Mesothelial cell of epicardium (in vitro differentiated cells): ENCODE measurements around the gene POPDC3. TPM values are rescaled to one million over a fixed set of nuclear protein-coding genes. Genes with fewer than 3 reads are reported as not detected.
A peak's percentile ranks its signal among the peaks of the same experiment; 100 is the strongest.

ENCODE experiments used
- DNase-seq, 2 experiments: peaks; one replicate each; pipeline ENCODE4 v3.0.0; 2021; ENCODE audit warnings: low spot score in 2 of 2; ENCODE audit not compliant: unreplicated experiment in 2 of 2
- H3K27ac Mint-ChIP-seq: 2 replicates; pipeline ENCODE4 v1.8.0; 2021; ENCODE audit warnings: mixed read lengths
- H3K27me3 Mint-ChIP-seq: 2 replicates; pipeline ENCODE4 v1.8.0; 2021; ENCODE audit warnings: low read depth, mixed read lengths
- H3K36me3 Mint-ChIP-seq: 2 replicates; pipeline ENCODE4 v1.8.0; 2021; ENCODE audit warnings: mixed read lengths
- H3K4me1 Mint-ChIP-seq: 2 replicates; pipeline ENCODE4 v1.8.0; 2021; ENCODE audit warnings: mixed read lengths
- H3K4me3 Mint-ChIP-seq: 2 replicates; pipeline ENCODE4 v1.8.0; 2021; ENCODE audit warnings: mild to moderate bottlenecking, moderate library complexity, mixed read lengths
- H3K9me3 Mint-ChIP-seq: 2 replicates; pipeline ENCODE4 v1.8.0; 2021; ENCODE audit warnings: mixed read lengths
- total RNA-seq: library from RNA; stranded (reverse); gene quantifications from 3 replicates; pipeline ENCODE4 v1.2.1, GENCODE V29; 2021
- TF ChIP-seq, protein P1 (sequence below): fragments of 200-600 bp; sonication (generic); IDR thresholded peaks from one replicate; pipeline ENCODE4 v1.5.0; 2021; ENCODE audit warnings: antibody characterized with exemption; ENCODE audit not compliant: unreplicated experiment

Gene POPDC3
- total RNA-seq, 1 donor from 2014 or later = 10.4 TPM

DNA sequence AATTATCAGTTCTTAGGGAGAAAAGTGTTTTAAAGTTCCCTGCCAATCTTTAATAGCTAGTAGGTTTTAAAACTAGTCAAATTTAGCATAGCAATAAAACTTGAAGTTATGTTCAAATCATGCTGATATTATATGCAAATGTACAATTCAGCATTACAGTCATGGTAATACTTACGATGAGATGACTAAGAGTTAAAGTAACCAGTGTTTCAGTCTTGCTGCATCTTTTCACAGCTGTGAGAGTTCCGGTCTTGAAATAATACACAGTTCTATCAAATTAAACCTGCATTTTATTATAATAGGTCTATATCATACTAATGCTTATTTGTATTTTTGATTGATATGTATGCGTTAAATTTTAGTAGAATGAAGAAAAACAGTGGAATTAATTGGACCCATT lies 26.1 kb downstream of the POPDC3 start:
- Mint-ChIP-seq H3K4me1 (peaks cover 5% of the 10 kb centered on the region), H3K9me3 (peaks cover 14% of the 10 kb centered on the region), H3K27me3 (no peaks in the 10 kb centered on the region), H3K36me3 (peaks cover 23% of the 10 kb centered on the region), H3K27ac (no peak overlapping the region), H3K4me3 (no peak overlapping the region)
- TF ChIP-seq, protein P1, sequence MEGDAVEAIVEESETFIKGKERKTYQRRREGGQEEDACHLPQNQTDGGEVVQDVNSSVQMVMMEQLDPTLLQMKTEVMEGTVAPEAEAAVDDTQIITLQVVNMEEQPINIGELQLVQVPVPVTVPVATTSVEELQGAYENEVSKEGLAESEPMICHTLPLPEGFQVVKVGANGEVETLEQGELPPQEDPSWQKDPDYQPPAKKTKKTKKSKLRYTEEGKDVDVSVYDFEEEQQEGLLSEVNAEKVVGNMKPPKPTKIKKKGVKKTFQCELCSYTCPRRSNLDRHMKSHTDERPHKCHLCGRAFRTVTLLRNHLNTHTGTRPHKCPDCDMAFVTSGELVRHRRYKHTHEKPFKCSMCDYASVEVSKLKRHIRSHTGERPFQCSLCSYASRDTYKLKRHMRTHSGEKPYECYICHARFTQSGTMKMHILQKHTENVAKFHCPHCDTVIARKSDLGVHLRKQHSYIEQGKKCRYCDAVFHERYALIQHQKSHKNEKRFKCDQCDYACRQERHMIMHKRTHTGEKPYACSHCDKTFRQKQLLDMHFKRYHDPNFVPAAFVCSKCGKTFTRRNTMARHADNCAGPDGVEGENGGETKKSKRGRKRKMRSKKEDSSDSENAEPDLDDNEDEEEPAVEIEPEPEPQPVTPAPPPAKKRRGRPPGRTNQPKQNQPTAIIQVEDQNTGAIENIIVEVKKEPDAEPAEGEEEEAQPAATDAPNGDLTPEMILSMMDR = no peak
- DNase-seq = no peak

DNA sequence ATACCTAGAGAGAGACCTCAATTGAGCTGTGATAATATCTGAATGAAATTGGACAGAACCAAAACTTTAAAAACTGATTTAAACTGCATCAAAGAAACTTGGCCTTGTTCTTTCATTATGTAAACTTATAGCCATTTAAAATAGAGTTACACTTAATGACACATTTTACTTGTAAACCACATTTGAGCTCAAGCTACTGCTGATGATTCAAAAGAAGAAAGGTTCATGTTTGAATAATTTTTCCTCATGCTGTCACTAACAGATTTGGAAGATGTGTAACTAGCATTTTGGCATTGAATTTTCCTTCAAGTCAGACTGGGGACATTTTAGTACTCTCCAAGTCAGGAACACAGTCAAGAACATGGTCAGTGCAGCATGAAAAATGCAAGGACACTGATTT lies 26.9 kb downstream of the POPDC3 start:
- TF ChIP-seq, protein P1 = no peak
- Mint-ChIP-seq H3K9me3 (peaks cover 14% of the 10 kb centered on the region), H3K36me3 (peaks cover 18% of the 10 kb centered on the region), H3K27ac (no peak overlapping the region), H3K27me3 (no peaks in the 10 kb centered on the region), H3K4me1 (peaks cover 5% of the 10 kb centered on the region), H3K4me3 (no peak overlapping the region)
- no peak for DNase-seq

DNA sequence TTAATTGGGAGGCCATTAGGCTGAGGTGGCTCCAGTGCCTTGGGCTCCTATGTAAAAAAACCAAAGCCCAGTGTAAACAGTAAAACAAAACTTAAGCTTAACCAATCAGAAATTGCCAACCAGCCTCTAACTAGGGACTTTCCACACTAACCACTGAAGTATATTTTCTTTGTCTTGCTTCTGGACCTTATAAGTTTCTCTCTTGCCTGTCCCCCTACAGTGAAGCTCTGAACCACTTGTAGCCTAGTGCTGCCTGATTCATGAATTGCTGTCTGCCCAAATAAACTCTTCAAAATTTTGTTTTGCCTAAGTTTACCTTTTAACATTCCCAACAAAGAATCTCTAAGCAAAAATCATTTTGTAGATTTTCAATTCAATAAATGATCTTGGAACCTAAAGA lies 28.2 kb downstream of the POPDC3 start:
- Mint-ChIP-seq H3K27ac (no peak overlapping the region), H3K36me3 (peaks cover 18% of the 10 kb centered on the region), H3K4me3 (no peak overlapping the region), H3K9me3 (peaks cover 14% of the 10 kb centered on the region), H3K27me3 (no peaks in the 10 kb centered on the region), H3K4me1 (peaks cover 7% of the 10 kb centered on the region)
- DNase-seq = no peak
- TF ChIP-seq, protein P1 = no peak

DNA sequence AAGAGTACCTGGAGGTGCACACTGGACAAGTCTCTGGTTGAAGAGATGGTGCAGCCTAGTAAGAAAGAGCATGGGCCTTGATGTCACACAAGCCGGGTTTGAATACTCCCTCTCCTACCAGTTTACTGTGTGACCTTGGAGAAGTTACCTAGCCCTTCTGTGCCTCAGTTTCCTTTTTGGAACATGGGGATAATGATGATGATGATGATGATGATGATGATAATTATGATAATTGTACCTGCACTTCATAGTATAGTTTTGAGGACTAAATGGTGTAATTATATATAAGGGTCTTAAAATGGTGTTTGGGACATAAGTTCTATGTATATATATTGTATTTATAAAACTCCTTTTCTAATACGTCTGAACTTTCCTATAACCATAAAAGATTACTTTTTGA lies 41.7 kb downstream of the POPDC3 start:
- Mint-ChIP-seq H3K9me3 (no peaks in the 10 kb centered on the region), H3K4me3 (peak overlapping the region; percentile 81), H3K27me3 (no peaks in the 10 kb centered on the region), H3K4me1 (peaks cover 39% of the 10 kb centered on the region), H3K36me3 (peaks cover 5% of the 10 kb centered on the region), H3K27ac (peak overlapping the region; percentile 70)
- TF ChIP-seq, protein P1 = no peak
- no peak for DNase-seq

DNA sequence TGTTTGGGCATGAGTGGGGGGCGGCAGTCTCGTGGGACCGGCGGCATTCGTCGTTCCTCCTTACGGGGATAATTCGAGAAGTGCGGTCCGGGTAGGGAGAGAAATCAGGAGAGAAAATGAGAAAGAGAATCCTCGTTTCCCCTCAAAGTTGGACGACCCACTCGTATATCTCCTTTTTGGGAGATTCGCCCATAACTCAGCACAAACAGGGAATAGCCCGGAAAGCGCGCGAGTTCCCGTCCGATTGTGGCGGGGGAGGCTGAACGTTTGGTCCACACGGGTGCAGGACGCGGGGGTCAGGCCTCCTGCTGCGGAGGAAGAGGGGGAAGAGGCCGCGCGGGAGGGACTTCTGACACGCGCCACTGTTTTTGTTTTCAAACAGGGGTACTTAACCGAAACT lies 42.4 kb downstream of the POPDC3 start:
- Mint-ChIP-seq H3K4me1 (peaks cover 39% of the 10 kb centered on the region), H3K9me3 (no peaks in the 10 kb centered on the region), H3K27me3 (no peaks in the 10 kb centered on the region), H3K4me3 (peak overlapping the region; percentile 81), H3K27ac (peak overlapping the region; percentile 70), H3K36me3 (peaks cover 5% of the 10 kb centered on the region)
- TF ChIP-seq, protein P1 = no peak
- DNase-seq = no peak
